Endothelial cell of umbilical vein (primary cell): ENCODE results near the gene PLCD1. TPM values are rescaled to one million over a fixed set of nuclear protein-coding genes. Genes with fewer than 3 reads are reported as not detected.

ENCODE experiments used
- BruUV-seq: library from RNA; stranded (reverse); fragments of 400-500 nt; replicated peaks from 2 replicates; lab custom pipeline; 2021; lab: Mats Ljungman, UMichigan
- CTCF ChIA-PET: fragments of 300-600, 350-600 bp; sonication (Branson Sonifier 250); formaldehyde crosslinking; loops from one replicate; lab custom pipeline; 2021; ENCODE audit warnings: antibody characterized with exemption, inconsistent platforms; lab: Charles Lee
- POLR2A ChIA-PET: fragments of 300-600, 350-600 bp; sonication (Branson Sonifier 250); formaldehyde crosslinking; loops from one replicate; lab custom pipeline; 2021; ENCODE audit warnings: antibody characterized with exemption, inconsistent platforms; lab: Charles Lee
- DNase-seq: peaks from one replicate; pipeline ENCODE4 v3.0.0-alpha.2; 2011; ENCODE audit warnings: low read depth, low spot score
- FAIRE-seq: peaks from 2 replicates; lab custom pipeline; 2011; peaks lifted over from hg19 to GRCh38; lab: Jason Lieb, UNC
- H2AFZ ChIP-seq: 2 replicates; pipeline ENCODE4 v1.6.0; 2012; ENCODE audit warnings: low read depth, low read length, control low read depth, inconsistent platforms
- H3K27ac ChIP-seq: 2 replicates; pipeline ENCODE4 v1.5.1; 2011; ENCODE audit warnings: low read depth, mild to moderate bottlenecking, control low read depth, low read length, moderate library complexity; ENCODE audit not compliant: insufficient read depth
- H3K27me3 ChIP-seq, 2 experiments: 2 replicates each; pipeline versions ENCODE4 v1.6.0 to v1.6.1; 2011; ENCODE audit warnings: low read length in 2 of 2, mixed read lengths in 1 of 2; ENCODE audit not compliant: control insufficient read depth in 2 of 2, insufficient read depth in 2 of 2
- H3K36me3 ChIP-seq, 2 experiments: 2 replicates in 1 of 2; 3 replicates in 1 of 2; pipeline ENCODE4 v1.5.1; 2011; ENCODE audit warnings: low read length in 2 of 2, mild to moderate bottlenecking in 1 of 2, moderate library complexity in 1 of 2; ENCODE audit not compliant: control insufficient read depth in 2 of 2, insufficient read depth in 2 of 2; ENCODE audit errors: extremely low read depth in 1 of 2
- H3K4me1 ChIP-seq: 3 replicates; pipeline ENCODE4 v1.5.1; 2011; ENCODE audit warnings: mild to moderate bottlenecking, low read length; ENCODE audit not compliant: control insufficient read depth, insufficient read depth; ENCODE audit errors: extremely low read depth
- H3K4me2 ChIP-seq: 2 replicates; pipeline ENCODE4 v1.6.1; 2011; ENCODE audit warnings: low read length, control low read depth, mixed read lengths; ENCODE audit not compliant: insufficient read depth
- H3K4me3 ChIP-seq, 3 experiments: fragments of 200-600 bp in 1 of 3; sonication (generic), shearing (Covaris generic) in 1 of 3; replicated peaks in 1 of 3; 2 replicates each; pipeline ENCODE4 v1.5.1; 2011 to 2016; ENCODE audit warnings: control low read depth in 3 of 3, low read length in 3 of 3, mild to moderate bottlenecking in 2 of 3, inconsistent platforms in 1 of 3, low read depth in 1 of 3, moderate library complexity in 1 of 3; ENCODE audit not compliant: insufficient read depth in 1 of 3
- H3K79me2 ChIP-seq: 2 replicates; pipeline ENCODE4 v1.6.0; 2012; ENCODE audit warnings: low read length, inconsistent platforms; ENCODE audit not compliant: control insufficient read depth, insufficient read depth
- H3K9ac ChIP-seq: replicated peaks from 2 replicates; pipeline ENCODE3; 2011; ENCODE audit warnings: low read length, control low read depth; ENCODE audit not compliant: insufficient read depth; ENCODE audit errors: extremely low read depth
- H3K9me1 ChIP-seq: replicated peaks from 3 replicates; pipeline ENCODE4 v1.6.0; 2011; ENCODE audit warnings: mild to moderate bottlenecking, low read length; ENCODE audit not compliant: control insufficient read depth, insufficient read depth; ENCODE audit errors: extremely low read depth
- H3K9me3 ChIP-seq: replicated peaks from 2 replicates; pipeline ENCODE4 v1.5.1; 2012; ENCODE audit warnings: low read length, inconsistent platforms; ENCODE audit not compliant: control insufficient read depth, insufficient read depth
- H4K20me1 ChIP-seq: replicated peaks from 2 replicates; pipeline ENCODE3; 2011; ENCODE audit warnings: mild to moderate bottlenecking, low read length; ENCODE audit not compliant: control insufficient read depth, insufficient read depth; ENCODE audit errors: extremely low read depth
- EZH2 ChIP-seq: IDR thresholded peaks from 2 replicates; pipeline ENCODE4 v1.6.1; 2012; ENCODE audit warnings: borderline replicate concordance, low read depth, mild to moderate bottlenecking, moderate library complexity, low read length, inconsistent platforms; ENCODE audit not compliant: severe bottlenecking
- FOS ChIP-seq: IDR thresholded peaks from 2 replicates; pipeline ENCODE4 v1.6.1; 2011; ENCODE audit warnings: mild to moderate bottlenecking, low read length, moderate library complexity, borderline replicate concordance; ENCODE audit not compliant: insufficient read depth
- GATA2 ChIP-seq: IDR thresholded peaks from 2 replicates; pipeline ENCODE4 v1.7.0; 2011; ENCODE audit warnings: low read depth, mild to moderate bottlenecking, moderate library complexity, mixed read lengths, low read length; ENCODE audit not compliant: insufficient read length, insufficient read depth
- JUN ChIP-seq: IDR thresholded peaks from 2 replicates; pipeline ENCODE4 v1.6.1; 2011; ENCODE audit warnings: borderline replicate concordance, low read depth; ENCODE audit not compliant: insufficient read length, insufficient read depth
- MYC ChIP-seq: IDR thresholded peaks from one replicate; pipeline ENCODE4 v1.6.1; 2011; ENCODE audit warnings: mild to moderate bottlenecking, low read depth, low read length
- dilution Hi-C: fragments of 300-500 bp; cut with MboI; formaldehyde crosslinking; loops from one replicate; pipeline ENCODE4 v1.15.0; 2019; ENCODE audit warnings: low sequenced_read_pairs; ENCODE audit not compliant: extremely low pct_ligation_motif_present
- intact Hi-C: fragments of 100-400 bp; cut with micrococcal nuclease; formaldehyde crosslinking; loops from one replicate; pipeline ENCODE4 v1.10.0; 2022
- polyA plus RNA-seq, 4 experiments: library from polyadenylated mRNA; depleted of rRNA in 3 of 4; stranded (reverse) in 3 of 4; unstranded in 1 of 4; fragments of >200 nt; gene quantifications; 2 replicates each; pipeline versions ENCODE4 v1.2.1 to v1.2.3, GENCODE V29; 2011 to 2012; ENCODE audit warnings: missing spikeins in 1 of 4
- total RNA-seq: library from RNA; stranded (reverse); gene quantifications from 2 replicates; pipeline ENCODE4 v1.2.3, GENCODE V29; 2021
- TF ChIP-seq, protein P1 (sequence below), 2 donors: IDR thresholded peaks; 1 replicate in 1 of 2; 2 replicates in 1 of 2; pipeline ENCODE4 v1.5.1; 2011; ENCODE audit warnings: low read length in 2 of 2, mild to moderate bottlenecking in 2 of 2, moderate library complexity in 2 of 2, control low read depth in 1 of 2, inconsistent platforms in 1 of 2, low read depth in 1 of 2; ENCODE audit not compliant: insufficient read depth in 1 of 2; ENCODE audit errors: extremely low read depth in 1 of 2
- TF ChIP-seq, protein P2 (sequence below): IDR thresholded peaks from 2 replicates; pipeline ENCODE4 v1.6.1; 2011; ENCODE audit not compliant: insufficient read depth, insufficient read length

The PLCD1 gene
- total and polyA plus RNA-seq, 2 donors (not counting 3 experiments of a cell fraction or from before 2014, with no cell fraction given) = 12.6 to 15.3 TPM

DNA sequence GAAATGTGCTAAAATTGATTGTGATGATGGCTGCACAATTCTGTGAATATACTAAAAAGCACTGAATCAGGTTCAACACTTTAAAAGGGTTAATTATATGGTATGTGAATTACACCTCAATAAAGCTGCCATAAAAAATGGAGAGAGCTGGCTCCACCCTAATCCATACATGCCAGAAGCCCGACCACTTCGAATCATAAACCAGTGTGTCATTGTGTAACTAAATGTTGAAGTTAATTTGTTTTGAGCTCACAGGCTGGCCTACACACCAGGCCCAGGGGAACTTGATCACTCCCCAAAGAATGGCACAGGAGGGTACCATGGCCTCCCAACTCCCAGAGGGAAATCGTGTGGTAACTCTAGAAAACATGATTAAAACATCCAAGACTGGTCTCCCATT is 14.0 kb downstream of the PLCD1 start:
- intact Hi-C loops (no loop called here), dilution Hi-C loops (no loop called here)
- ChIA-PET POLR2A (no interaction called here), CTCF (interaction anchor here (0.6 kb wide), 1 partner anchor 8 kb away, joined by 3 read pairs; no protein-coding TSS in a partner anchor)
- Histone ChIP-seq H2AFZ (no peak overlapping the region), H3K4me2 (no peak overlapping the region), H3K4me3 (no peak overlapping the region), H3K9me3 (no peaks in the 10 kb centered on the region), H3K27ac (no peak overlapping the region), H3K9ac (no peak overlapping the region), H3K36me3 (peaks cover 0 to 7% of the 10 kb centered on the region in 2 experiments), H3K27me3 (no peaks in the 10 kb centered on the region), H3K9me1 (no peaks in the 10 kb centered on the region), H4K20me1 (no peaks in the 10 kb centered on the region), H3K79me2 (no peaks in the 10 kb centered on the region), H3K4me1 (no peaks in the 10 kb centered on the region)
- TF ChIP-seq, protein P1, sequence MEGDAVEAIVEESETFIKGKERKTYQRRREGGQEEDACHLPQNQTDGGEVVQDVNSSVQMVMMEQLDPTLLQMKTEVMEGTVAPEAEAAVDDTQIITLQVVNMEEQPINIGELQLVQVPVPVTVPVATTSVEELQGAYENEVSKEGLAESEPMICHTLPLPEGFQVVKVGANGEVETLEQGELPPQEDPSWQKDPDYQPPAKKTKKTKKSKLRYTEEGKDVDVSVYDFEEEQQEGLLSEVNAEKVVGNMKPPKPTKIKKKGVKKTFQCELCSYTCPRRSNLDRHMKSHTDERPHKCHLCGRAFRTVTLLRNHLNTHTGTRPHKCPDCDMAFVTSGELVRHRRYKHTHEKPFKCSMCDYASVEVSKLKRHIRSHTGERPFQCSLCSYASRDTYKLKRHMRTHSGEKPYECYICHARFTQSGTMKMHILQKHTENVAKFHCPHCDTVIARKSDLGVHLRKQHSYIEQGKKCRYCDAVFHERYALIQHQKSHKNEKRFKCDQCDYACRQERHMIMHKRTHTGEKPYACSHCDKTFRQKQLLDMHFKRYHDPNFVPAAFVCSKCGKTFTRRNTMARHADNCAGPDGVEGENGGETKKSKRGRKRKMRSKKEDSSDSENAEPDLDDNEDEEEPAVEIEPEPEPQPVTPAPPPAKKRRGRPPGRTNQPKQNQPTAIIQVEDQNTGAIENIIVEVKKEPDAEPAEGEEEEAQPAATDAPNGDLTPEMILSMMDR (IDR thresholded peaks at IDR 0.05; ENCODE audit: extremely low read depth in 1 of 2, insufficient read depth in 1 of 2, low read depth in 1 of 2, low read length in 2 of 2) = no peak
- no peak for TF ChIP-seq JUN
- TF ChIP-seq FOS = no peak
- no peak for TF ChIP-seq GATA2
- TF ChIP-seq EZH2 = no peak
- no peak for TF ChIP-seq MYC
- TF ChIP-seq, protein P2, sequence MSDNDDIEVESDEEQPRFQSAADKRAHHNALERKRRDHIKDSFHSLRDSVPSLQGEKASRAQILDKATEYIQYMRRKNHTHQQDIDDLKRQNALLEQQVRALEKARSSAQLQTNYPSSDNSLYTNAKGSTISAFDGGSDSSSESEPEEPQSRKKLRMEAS = no peak
- FAIRE-seq (no peak), DNase-seq (no peak)
- no TSS peak for BruUV-seq
